Endothelial cell of umbilical vein (primary cell): ENCODE data around the gene ANKRD27. TPM values are rescaled to one million over a fixed set of nuclear protein-coding genes. Genes with fewer than 3 reads are reported as not detected.

Experiments
- BruUV-seq: library from RNA; stranded (reverse); fragments of 400-500 nt; replicated peaks from 2 replicates; lab custom pipeline; 2021; lab: Mats Ljungman, UMichigan
- CTCF ChIA-PET: fragments of 300-600, 350-600 bp; sonication (Branson Sonifier 250); formaldehyde crosslinking; loops from one replicate; lab custom pipeline; 2021; ENCODE audit warnings: antibody characterized with exemption, inconsistent platforms; lab: Charles Lee
- POLR2A ChIA-PET: fragments of 300-600, 350-600 bp; sonication (Branson Sonifier 250); formaldehyde crosslinking; loops from one replicate; lab custom pipeline; 2021; ENCODE audit warnings: antibody characterized with exemption, inconsistent platforms; lab: Charles Lee
- DNase-seq: peaks from one replicate; pipeline ENCODE4 v3.0.0-alpha.2; 2011; ENCODE audit warnings: low read depth, low spot score
- FAIRE-seq: peaks from 2 replicates; lab custom pipeline; 2011; peaks lifted over from hg19 to GRCh38; lab: Jason Lieb, UNC
- H2AFZ ChIP-seq: 2 replicates; pipeline ENCODE4 v1.6.0; 2012; ENCODE audit warnings: low read depth, low read length, control low read depth, inconsistent platforms
- H3K27ac ChIP-seq: 2 replicates; pipeline ENCODE4 v1.5.1; 2011; ENCODE audit warnings: low read depth, mild to moderate bottlenecking, control low read depth, low read length, moderate library complexity; ENCODE audit not compliant: insufficient read depth
- H3K27me3 ChIP-seq, 2 experiments: 2 replicates each; pipeline versions ENCODE4 v1.6.0 to v1.6.1; 2011; ENCODE audit warnings: low read length in 2 of 2, mixed read lengths in 1 of 2; ENCODE audit not compliant: control insufficient read depth in 2 of 2, insufficient read depth in 2 of 2
- H3K36me3 ChIP-seq, 2 experiments: 2 replicates in 1 of 2; 3 replicates in 1 of 2; pipeline ENCODE4 v1.5.1; 2011; ENCODE audit warnings: low read length in 2 of 2, mild to moderate bottlenecking in 1 of 2, moderate library complexity in 1 of 2; ENCODE audit not compliant: control insufficient read depth in 2 of 2, insufficient read depth in 2 of 2; ENCODE audit errors: extremely low read depth in 1 of 2
- H3K4me1 ChIP-seq: 3 replicates; pipeline ENCODE4 v1.5.1; 2011; ENCODE audit warnings: mild to moderate bottlenecking, low read length; ENCODE audit not compliant: control insufficient read depth, insufficient read depth; ENCODE audit errors: extremely low read depth
- H3K4me2 ChIP-seq: 2 replicates; pipeline ENCODE4 v1.6.1; 2011; ENCODE audit warnings: low read length, control low read depth, mixed read lengths; ENCODE audit not compliant: insufficient read depth
- H3K4me3 ChIP-seq, 3 experiments: fragments of 200-600 bp in 1 of 3; sonication (generic), shearing (Covaris generic) in 1 of 3; replicated peaks in 1 of 3; 2 replicates each; pipeline ENCODE4 v1.5.1; 2011 to 2016; ENCODE audit warnings: control low read depth in 3 of 3, low read length in 3 of 3, mild to moderate bottlenecking in 2 of 3, inconsistent platforms in 1 of 3, low read depth in 1 of 3, moderate library complexity in 1 of 3; ENCODE audit not compliant: insufficient read depth in 1 of 3
- H3K79me2 ChIP-seq: 2 replicates; pipeline ENCODE4 v1.6.0; 2012; ENCODE audit warnings: low read length, inconsistent platforms; ENCODE audit not compliant: control insufficient read depth, insufficient read depth
- H3K9ac ChIP-seq: replicated peaks from 2 replicates; pipeline ENCODE3; 2011; ENCODE audit warnings: low read length, control low read depth; ENCODE audit not compliant: insufficient read depth; ENCODE audit errors: extremely low read depth
- H3K9me1 ChIP-seq: replicated peaks from 3 replicates; pipeline ENCODE4 v1.6.0; 2011; ENCODE audit warnings: mild to moderate bottlenecking, low read length; ENCODE audit not compliant: control insufficient read depth, insufficient read depth; ENCODE audit errors: extremely low read depth
- H3K9me3 ChIP-seq: replicated peaks from 2 replicates; pipeline ENCODE4 v1.5.1; 2012; ENCODE audit warnings: low read length, inconsistent platforms; ENCODE audit not compliant: control insufficient read depth, insufficient read depth
- H4K20me1 ChIP-seq: replicated peaks from 2 replicates; pipeline ENCODE3; 2011; ENCODE audit warnings: mild to moderate bottlenecking, low read length; ENCODE audit not compliant: control insufficient read depth, insufficient read depth; ENCODE audit errors: extremely low read depth
- CTCF ChIP-seq, 2 donors: IDR thresholded peaks; 1 replicate in 1 of 2; 2 replicates in 1 of 2; pipeline ENCODE4 v1.5.1; 2011; ENCODE audit warnings: low read length in 2 of 2, mild to moderate bottlenecking in 2 of 2, moderate library complexity in 2 of 2, control low read depth in 1 of 2, inconsistent platforms in 1 of 2, low read depth in 1 of 2; ENCODE audit not compliant: insufficient read depth in 1 of 2; ENCODE audit errors: extremely low read depth in 1 of 2
- EZH2 ChIP-seq: IDR thresholded peaks from 2 replicates; pipeline ENCODE4 v1.6.1; 2012; ENCODE audit warnings: borderline replicate concordance, low read depth, mild to moderate bottlenecking, moderate library complexity, low read length, inconsistent platforms; ENCODE audit not compliant: severe bottlenecking
- FOS ChIP-seq: IDR thresholded peaks from 2 replicates; pipeline ENCODE4 v1.6.1; 2011; ENCODE audit warnings: mild to moderate bottlenecking, low read length, moderate library complexity, borderline replicate concordance; ENCODE audit not compliant: insufficient read depth
- GATA2 ChIP-seq: IDR thresholded peaks from 2 replicates; pipeline ENCODE4 v1.7.0; 2011; ENCODE audit warnings: low read depth, mild to moderate bottlenecking, moderate library complexity, mixed read lengths, low read length; ENCODE audit not compliant: insufficient read length, insufficient read depth
- JUN ChIP-seq: IDR thresholded peaks from 2 replicates; pipeline ENCODE4 v1.6.1; 2011; ENCODE audit warnings: borderline replicate concordance, low read depth; ENCODE audit not compliant: insufficient read length, insufficient read depth
- MAX ChIP-seq: IDR thresholded peaks from 2 replicates; pipeline ENCODE4 v1.6.1; 2011; ENCODE audit not compliant: insufficient read depth, insufficient read length
- MYC ChIP-seq: IDR thresholded peaks from one replicate; pipeline ENCODE4 v1.6.1; 2011; ENCODE audit warnings: mild to moderate bottlenecking, low read depth, low read length
- POLR2A ChIP-seq: IDR thresholded peaks from 2 replicates; pipeline ENCODE4 v1.6.1; 2012; ENCODE audit warnings: low read depth, mild to moderate bottlenecking, control low read depth, low read length
- POLR2AphosphoS5 ChIP-seq: IDR thresholded peaks from 2 replicates; pipeline ENCODE4 v1.6.1; 2012; ENCODE audit warnings: low read depth, mild to moderate bottlenecking, control low read depth, low read length, moderate library complexity; ENCODE audit not compliant: insufficient read depth
- dilution Hi-C: fragments of 300-500 bp; cut with MboI; formaldehyde crosslinking; loops from one replicate; pipeline ENCODE4 v1.15.0; 2019; ENCODE audit warnings: low sequenced_read_pairs; ENCODE audit not compliant: extremely low pct_ligation_motif_present
- intact Hi-C: fragments of 100-400 bp; cut with micrococcal nuclease; formaldehyde crosslinking; loops from one replicate; pipeline ENCODE4 v1.10.0; 2022
- polyA plus RNA-seq, 4 experiments: library from polyadenylated mRNA; depleted of rRNA in 3 of 4; stranded (reverse) in 3 of 4; unstranded in 1 of 4; fragments of >200 nt; gene quantifications; 2 replicates each; pipeline versions ENCODE4 v1.2.1 to v1.2.3, GENCODE V29; 2011 to 2012; ENCODE audit warnings: missing spikeins in 1 of 4
- total RNA-seq: library from RNA; stranded (reverse); gene quantifications from 2 replicates; pipeline ENCODE4 v1.2.3, GENCODE V29; 2021

Gene ANKRD27
- total and polyA plus RNA-seq, 2 donors (not counting 3 experiments of a cell fraction or from before 2014, with no cell fraction given), result 18.3 to 37.4 TPM

GRCh38 chr19:32581705-32582179, 93.2 kb downstream of the ANKRD27 start:
- TF ChIP-seq MAX (no peak), POLR2AphosphoS5 (no peak), MYC (no peak), CTCF (IDR thresholded peaks at IDR 0.05; ENCODE audit: extremely low read depth in 1 of 2, insufficient read depth in 1 of 2, low read depth in 1 of 2, low read length in 2 of 2) (no peak), POLR2A (no peak), JUN (no peak), FOS (no peak), EZH2 (no peak), GATA2 (no peak)
- DNase-seq (peak; percentile 39), FAIRE-seq (peak; percentile 72)
- intact Hi-C loops, result loop anchor here (1.0 to 2.0 kb wide), 3 partner anchors 94 to 235 kb away; partner anchors contain the start of genes ANKRD27, DPY19L3 and RGS9BP
- Histone ChIP-seq H3K4me2 (peak overlapping the region; percentile 82), H3K27ac (peak overlapping the region; percentile 48), H3K9me1 (no peaks in the 10 kb centered on the region), H4K20me1 (no peaks in the 10 kb centered on the region), H2AFZ (peak overlapping the region; percentile 52), H3K9me3 (no peaks in the 10 kb centered on the region), H3K36me3 (peaks cover 6 to 14% of the 10 kb centered on the region in 2 experiments), H3K9ac (peak overlapping the region; percentile 66), H3K79me2 (peaks cover 26% of the 10 kb centered on the region), H3K4me3 (peak overlapping the region; percentile 57 to 83 (median 74)), H3K4me1 (peaks cover 11% of the 10 kb centered on the region), H3K27me3 (no peaks in the 10 kb centered on the region)
- ChIA-PET CTCF (interaction anchor here (1.0 to 3.0 kb wide), 2 partner anchors 15 to 18 kb away, joined by 4 to 18 read pairs; no protein-coding TSS in a partner anchor), POLR2A (no interaction called here)
- no TSS peak for BruUV-seq
- dilution Hi-C loops, result no loop called here
